Liver (tissue), 3 donors: Measurements from ENCODE around the gene AFDN.

Experiments used
- FOXA1 ChIP-seq: IDR thresholded peaks from 2 replicates; pipeline ENCODE4 v1.6.1; 2016; ENCODE audit warnings: antibody characterized with exemption
- NR2F2 ChIP-seq: IDR thresholded peaks from 2 replicates; pipeline ENCODE4 v1.6.1; 2016; ENCODE audit warnings: antibody characterized with exemption
- RXRA ChIP-seq, 2 donors: IDR thresholded peaks; 2 replicates each; pipeline ENCODE4 v1.6.1; 2017 to 2018; ENCODE audit warnings: antibody characterized with exemption in 2 of 2, mild to moderate bottlenecking in 1 of 2
- TF ChIP-seq, protein P1 (sequence below): fragments of 150-350 bp; IDR thresholded peaks from 2 replicates; pipeline ENCODE4 v1.5.1; 2017; ENCODE audit warnings: improper control_type of control experiment, low read depth, low read length; ENCODE audit not compliant: missing input control
- TF ChIP-seq, protein P2 (sequence below): IDR thresholded peaks from 2 replicates; pipeline ENCODE4 v1.6.1; 2016; ENCODE audit warnings: antibody characterized with exemption, mild to moderate bottlenecking
- TF ChIP-seq, protein P3 (sequence below): IDR thresholded peaks from 2 replicates; pipeline ENCODE4 v1.6.1; 2016; ENCODE audit warnings: antibody characterized with exemption
- TF ChIP-seq, protein P4 (sequence below): IDR thresholded peaks from 2 replicates; pipeline ENCODE4 v1.6.1; 2016; ENCODE audit warnings: antibody characterized with exemption
- donor health status: healthy.
- donor health status: healthy.

DNA sequence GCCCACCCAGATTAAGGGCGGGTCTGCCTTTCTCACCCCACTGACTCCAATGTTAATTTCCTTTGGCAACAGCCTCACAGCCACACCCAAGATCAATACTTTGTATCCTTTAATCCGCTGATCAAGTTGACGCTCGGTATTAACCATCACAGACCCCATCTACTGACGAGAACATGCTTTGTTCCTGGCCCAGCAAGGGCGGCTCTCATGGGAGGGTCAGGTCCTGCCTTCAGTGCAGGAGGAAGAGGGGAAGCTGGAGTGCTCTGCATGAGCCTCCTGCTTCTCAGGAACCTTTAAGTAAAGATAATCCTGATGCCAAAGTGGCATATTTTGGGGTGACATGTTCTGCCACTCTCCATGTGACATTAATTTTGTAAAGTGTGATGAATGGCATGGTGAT is 179.1 kb downstream of the AFDN start:
- TF ChIP-seq, protein P1, sequence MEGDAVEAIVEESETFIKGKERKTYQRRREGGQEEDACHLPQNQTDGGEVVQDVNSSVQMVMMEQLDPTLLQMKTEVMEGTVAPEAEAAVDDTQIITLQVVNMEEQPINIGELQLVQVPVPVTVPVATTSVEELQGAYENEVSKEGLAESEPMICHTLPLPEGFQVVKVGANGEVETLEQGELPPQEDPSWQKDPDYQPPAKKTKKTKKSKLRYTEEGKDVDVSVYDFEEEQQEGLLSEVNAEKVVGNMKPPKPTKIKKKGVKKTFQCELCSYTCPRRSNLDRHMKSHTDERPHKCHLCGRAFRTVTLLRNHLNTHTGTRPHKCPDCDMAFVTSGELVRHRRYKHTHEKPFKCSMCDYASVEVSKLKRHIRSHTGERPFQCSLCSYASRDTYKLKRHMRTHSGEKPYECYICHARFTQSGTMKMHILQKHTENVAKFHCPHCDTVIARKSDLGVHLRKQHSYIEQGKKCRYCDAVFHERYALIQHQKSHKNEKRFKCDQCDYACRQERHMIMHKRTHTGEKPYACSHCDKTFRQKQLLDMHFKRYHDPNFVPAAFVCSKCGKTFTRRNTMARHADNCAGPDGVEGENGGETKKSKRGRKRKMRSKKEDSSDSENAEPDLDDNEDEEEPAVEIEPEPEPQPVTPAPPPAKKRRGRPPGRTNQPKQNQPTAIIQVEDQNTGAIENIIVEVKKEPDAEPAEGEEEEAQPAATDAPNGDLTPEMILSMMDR: no peak
- TF ChIP-seq NR2F2 (no peak), RXRA (IDR thresholded peaks at IDR 0.05) (no peak), FOXA1 (no peak)
- TF ChIP-seq, protein P2, sequence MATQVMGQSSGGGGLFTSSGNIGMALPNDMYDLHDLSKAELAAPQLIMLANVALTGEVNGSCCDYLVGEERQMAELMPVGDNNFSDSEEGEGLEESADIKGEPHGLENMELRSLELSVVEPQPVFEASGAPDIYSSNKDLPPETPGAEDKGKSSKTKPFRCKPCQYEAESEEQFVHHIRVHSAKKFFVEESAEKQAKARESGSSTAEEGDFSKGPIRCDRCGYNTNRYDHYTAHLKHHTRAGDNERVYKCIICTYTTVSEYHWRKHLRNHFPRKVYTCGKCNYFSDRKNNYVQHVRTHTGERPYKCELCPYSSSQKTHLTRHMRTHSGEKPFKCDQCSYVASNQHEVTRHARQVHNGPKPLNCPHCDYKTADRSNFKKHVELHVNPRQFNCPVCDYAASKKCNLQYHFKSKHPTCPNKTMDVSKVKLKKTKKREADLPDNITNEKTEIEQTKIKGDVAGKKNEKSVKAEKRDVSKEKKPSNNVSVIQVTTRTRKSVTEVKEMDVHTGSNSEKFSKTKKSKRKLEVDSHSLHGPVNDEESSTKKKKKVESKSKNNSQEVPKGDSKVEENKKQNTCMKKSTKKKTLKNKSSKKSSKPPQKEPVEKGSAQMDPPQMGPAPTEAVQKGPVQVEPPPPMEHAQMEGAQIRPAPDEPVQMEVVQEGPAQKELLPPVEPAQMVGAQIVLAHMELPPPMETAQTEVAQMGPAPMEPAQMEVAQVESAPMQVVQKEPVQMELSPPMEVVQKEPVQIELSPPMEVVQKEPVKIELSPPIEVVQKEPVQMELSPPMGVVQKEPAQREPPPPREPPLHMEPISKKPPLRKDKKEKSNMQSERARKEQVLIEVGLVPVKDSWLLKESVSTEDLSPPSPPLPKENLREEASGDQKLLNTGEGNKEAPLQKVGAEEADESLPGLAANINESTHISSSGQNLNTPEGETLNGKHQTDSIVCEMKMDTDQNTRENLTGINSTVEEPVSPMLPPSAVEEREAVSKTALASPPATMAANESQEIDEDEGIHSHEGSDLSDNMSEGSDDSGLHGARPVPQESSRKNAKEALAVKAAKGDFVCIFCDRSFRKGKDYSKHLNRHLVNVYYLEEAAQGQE: no peak
- TF ChIP-seq, protein P3, sequence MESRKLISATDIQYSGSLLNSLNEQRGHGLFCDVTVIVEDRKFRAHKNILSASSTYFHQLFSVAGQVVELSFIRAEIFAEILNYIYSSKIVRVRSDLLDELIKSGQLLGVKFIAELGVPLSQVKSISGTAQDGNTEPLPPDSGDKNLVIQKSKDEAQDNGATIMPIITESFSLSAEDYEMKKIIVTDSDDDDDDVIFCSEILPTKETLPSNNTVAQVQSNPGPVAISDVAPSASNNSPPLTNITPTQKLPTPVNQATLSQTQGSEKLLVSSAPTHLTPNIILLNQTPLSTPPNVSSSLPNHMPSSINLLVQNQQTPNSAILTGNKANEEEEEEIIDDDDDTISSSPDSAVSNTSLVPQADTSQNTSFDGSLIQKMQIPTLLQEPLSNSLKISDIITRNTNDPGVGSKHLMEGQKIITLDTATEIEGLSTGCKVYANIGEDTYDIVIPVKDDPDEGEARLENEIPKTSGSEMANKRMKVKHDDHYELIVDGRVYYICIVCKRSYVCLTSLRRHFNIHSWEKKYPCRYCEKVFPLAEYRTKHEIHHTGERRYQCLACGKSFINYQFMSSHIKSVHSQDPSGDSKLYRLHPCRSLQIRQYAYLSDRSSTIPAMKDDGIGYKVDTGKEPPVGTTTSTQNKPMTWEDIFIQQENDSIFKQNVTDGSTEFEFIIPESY: no peak
- TF ChIP-seq, protein P4, sequence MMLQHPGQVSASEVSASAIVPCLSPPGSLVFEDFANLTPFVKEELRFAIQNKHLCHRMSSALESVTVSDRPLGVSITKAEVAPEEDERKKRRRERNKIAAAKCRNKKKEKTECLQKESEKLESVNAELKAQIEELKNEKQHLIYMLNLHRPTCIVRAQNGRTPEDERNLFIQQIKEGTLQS: no peak
